Fibroblast of skin of scalp (primary cell): ENCODE data around the gene SIGLEC14.
A peak's percentile ranks its signal among the peaks of the same experiment; 100 is the strongest.
"Not testable (repeated sequence)": the region's sequence is repeated elsewhere in the genome, so short reads cannot be mapped to it uniquely, and the experiment has no call there.

ENCODE experiments used
- DNase-seq: peaks from one replicate; pipeline ENCODE4 v3.0.0-alpha.2; 2013

SIGLEC14 gene

GRCh38 chr19:51675911-51676565, 29.4 kb upstream of the SIGLEC14 start:
- DNase-seq: peak; percentile 14

- DNase-seq: no peak
These were observed 21.6 kb upstream of the SIGLEC14 start for GRCh38 chr19:51668216-51668615.

DNA sequence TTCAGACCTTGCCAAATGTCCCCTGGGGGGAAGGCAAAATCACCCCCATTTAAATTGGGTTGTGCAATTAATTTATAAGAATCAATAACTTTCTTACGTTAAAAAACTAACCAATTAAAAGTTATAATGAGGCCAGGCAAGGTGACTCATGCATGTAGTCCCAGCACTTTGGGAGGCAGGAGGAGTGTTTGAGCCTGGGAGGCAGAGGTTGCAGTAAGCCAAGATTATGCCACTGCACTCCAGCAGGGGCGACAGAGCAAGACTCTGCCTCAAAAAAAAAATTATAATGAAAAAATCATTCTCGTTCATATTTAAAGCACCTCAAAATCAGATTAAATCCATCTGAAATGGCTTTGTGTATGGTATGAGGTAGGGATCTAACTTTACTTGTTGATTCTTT, 18.4 kb upstream of the SIGLEC14 start:
- no peak for DNase-seq

DNA sequence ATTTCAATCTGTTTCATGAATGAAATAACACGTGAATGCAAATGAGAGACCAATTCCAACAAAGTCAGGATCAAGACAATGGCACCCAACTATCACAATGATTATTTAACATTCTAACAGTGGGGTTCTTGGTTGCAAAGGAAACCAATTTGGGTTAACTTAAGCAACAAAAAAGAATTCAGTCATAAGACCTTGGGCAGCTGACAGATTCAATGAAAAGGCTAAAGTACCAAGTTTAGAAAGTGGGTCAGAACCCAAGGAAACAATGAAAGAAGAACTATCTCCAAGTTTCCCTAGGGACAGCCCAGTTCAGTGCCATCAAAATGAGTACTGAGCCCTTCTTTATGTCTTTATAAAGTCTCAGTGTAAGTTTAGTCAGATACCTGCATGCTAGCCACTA, 17.5 kb upstream of the SIGLEC14 start:
- no peak for DNase-seq

DNA sequence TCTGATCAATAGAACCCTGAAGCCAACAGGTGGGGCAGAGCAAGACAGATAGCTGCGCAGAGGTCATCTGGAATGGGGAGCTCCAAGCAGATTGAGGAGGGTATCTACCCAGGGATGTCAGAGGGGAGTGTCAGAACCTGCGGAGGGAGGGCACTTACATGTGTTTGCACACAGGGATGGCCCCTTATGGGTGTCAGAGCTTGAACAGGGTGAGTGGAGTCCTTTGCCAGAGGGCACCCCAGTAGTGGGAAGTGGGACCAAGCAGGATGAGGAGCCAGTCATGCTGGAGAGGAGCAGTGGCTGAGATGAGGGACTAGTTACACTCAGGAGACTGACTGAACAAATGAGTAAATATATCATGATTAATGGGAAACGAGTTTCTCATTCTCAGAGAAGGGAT, 17.0 kb upstream of the SIGLEC14 start:
- DNase-seq: no peak

- DNase-seq: peak; percentile 76
These were observed 14.5 kb upstream of the SIGLEC14 start for GRCh38 chr19:51660975-51661600.

DNA sequence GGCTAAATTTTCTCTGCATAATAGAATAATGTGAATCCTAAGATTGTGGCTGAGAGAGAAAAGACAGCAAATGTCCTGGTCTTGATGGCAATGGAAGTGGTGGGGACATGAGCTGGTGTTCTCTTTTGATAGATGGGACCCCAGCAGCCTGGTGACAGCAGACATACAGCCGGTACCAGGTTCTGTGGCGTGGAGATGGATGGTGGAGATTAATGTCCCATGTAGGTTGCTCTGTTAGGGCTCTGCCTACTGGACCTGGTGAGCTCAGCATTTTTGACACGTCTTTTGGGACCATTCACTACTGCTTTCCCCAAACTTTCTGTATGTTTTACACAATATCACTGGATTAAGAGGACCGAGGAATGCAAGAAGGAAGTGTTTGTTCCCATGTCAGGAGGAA, 8.2 kb upstream of the SIGLEC14 start:
- no peak for DNase-seq

GRCh38 chr19:51653162-51653561, 6.5 kb upstream of the SIGLEC14 start:
- no peak for DNase-seq

- DNase-seq: no peak
These were observed 5.6 kb upstream of the SIGLEC14 start for GRCh38 chr19:51652266-51652665.

GRCh38 chr19:51651216-51651846, 4.7 kb upstream of the SIGLEC14 start:
- no peak for DNase-seq

DNA sequence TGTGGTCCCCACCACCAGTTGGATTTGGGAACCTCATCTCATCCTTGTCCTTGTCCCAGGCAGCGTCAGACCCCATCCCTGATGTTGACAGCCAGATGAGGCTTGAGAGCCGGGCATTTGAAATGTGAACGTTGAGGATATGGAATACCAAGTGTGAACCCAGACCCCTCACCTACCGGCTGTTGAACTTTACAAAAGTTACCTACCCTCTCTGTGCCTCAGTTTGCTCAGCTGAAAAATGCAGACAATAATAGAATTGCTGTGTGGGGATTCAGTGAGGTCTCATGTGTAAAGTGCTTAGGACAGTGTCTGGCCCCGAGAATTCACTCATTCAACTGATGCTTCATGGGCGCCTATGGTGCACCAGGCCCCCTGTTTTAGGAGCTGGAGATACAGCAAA, 693 bp upstream of the SIGLEC14 start:
- no peak for DNase-seq

DNA sequence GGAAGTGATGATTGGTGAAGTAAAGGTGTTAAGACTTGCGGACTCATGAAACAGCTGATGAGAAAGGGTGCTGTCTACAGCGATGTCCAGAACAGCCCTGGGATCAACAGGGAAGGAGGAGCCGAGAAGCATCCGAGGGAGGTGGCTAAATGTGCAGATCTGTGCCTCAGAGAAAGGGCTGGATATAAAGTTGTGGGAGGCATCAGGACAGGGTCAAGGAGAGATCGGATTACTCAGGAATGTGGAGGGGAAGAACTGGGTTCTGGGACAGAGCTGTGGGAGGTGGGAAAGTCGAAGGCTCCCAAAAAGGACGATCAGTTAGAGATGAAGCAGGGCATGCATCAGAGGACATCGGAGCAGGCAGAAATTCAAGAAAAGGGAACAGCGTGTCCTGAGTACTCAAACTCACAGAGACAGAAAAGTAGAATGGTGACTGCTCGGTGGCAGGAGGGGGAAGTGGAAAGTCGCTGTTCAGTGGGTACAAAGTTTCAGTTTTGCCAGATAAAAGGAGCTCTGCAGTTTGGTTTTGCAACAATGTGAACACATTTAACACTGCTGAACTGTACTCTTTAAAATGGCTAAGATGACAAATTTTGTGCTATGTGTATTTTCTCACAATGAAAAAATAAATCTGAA, 1.9 kb downstream of the SIGLEC14 start:
- DNase-seq: no peak

- no peak for DNase-seq
These were observed 5.0 kb downstream of the SIGLEC14 start for GRCh38 chr19:51641648-51642047.

DNA sequence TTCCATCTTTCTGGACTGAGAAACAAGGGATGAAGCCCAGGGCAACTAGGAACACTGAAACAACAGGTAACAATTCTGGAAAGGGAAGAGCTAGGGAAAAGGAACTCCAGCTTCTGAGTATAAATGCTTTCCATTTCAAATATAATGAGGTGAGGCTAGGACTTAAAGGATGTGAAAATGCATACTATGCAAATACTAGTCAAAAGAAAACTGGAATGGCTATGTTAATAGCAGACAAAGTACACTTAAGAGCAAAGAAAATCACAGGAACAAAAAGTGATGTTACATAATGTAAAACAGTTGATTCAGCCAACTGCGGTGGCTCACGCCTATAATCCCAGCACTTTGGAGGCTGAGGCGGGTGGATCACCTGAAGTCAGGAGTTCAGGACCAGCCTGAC, 6.2 kb downstream of the SIGLEC14 start:
- DNase-seq: no peak

GRCh38 chr19:51639916-51640315, 6.7 kb downstream of the SIGLEC14 start:
- DNase-seq: no peak

GRCh38 chr19:51637362-51637978, 9.2 kb downstream of the SIGLEC14 start:
- DNase-seq: no peak

DNA sequence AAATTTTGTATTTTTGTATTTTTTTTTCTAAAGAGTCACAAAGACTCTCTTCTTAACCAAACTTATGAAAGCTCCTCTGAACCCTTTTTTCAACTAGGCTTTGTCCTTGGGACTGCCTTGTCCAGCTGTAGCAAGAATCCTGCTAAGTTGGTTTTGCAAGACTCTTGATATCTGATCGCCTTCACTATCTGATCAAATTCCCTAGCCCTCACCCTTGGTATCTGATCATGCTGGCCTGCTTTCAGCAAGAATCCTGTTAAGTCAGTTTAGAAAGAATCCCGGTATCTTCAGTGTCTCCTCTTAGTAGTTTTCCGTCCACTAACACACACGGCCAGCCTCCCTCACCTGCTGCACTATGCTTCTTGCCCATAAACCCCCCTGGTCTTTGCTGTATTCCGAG, 14.5 kb downstream of the SIGLEC14 start:
- no peak for DNase-seq

- DNase-seq: not testable (repeated sequence)
These were observed 16.3 kb downstream of the SIGLEC14 start, which contains the start of gene SIGLEC5 for GRCh38 chr19:51630315-51630714. TSS of gene SIGLEC5 (minus strand) at chr19:51630401. CDS start at chr19:51630335, 66 bp downstream.

DNA sequence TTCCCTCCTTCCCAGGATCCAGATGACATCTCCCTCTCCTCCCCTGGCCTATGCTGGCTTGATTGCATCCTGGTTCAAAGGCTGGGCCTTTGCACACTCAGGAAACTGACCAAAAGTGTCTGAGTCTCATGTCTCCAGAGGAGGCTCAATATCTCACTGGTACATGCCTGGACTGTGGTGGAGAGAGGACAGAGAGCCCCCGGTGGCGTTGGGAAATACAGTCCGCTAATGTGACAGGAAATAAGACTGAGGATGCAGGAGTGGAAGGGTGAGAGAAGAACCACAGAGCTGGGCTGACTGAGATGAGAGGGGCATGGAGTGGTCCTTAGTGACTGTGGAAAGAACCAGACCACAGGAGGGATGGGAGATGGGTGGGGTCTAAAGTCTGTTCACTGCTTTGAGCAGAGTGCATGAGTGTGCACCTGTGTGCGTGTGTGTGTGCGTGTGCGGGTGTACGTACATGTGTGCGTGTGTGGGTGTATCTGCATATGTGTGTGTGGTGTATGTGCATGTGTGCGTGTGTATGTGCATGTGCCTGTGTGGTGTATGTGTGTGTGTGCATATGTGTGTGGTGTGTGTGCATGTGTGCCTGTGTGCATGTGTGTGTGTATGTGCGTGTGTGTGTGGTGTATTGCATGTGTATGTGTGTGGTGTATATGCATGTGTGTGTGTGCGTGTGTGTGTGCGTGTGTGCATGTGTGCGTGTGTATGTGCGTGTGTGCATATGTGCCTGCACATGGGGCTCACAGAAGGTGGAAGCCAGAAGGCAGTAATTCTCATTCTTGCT, 18.3 kb downstream of the SIGLEC14 start:
- DNase-seq: no peak

- DNase-seq: no peak
These were observed 19.0 kb downstream of the SIGLEC14 start for GRCh38 chr19:51627491-51628138.

GRCh38 chr19:51626675-51627074, 19.9 kb downstream of the SIGLEC14 start:
- no peak for DNase-seq

GRCh38 chr19:51621178-51621577, 25.4 kb downstream of the SIGLEC14 start:
- no peak for DNase-seq
